SK-N-SH (cell line): Measurements from ENCODE around the gene FKBP7. TPM values are rescaled to one million over a fixed set of nuclear protein-coding genes. Genes with fewer than 3 reads are reported as not detected.
"Not testable (repeated sequence)": the region's sequence is repeated elsewhere in the genome, so short reads cannot be mapped to it uniquely, and the experiment has no call there.

Experiments
- CTCF ChIA-PET: fragments of 300-600, 350-600 bp; formaldehyde crosslinking; extraction: SDS; loops from one replicate; lab custom pipeline; 2021; lab: Yijun Ruan, JAX
- POLR2A ChIA-PET: fragments of 350-600 bp; sonication (Branson Sonifier 250); formaldehyde crosslinking; extraction: SDS; loops from one replicate; lab custom pipeline; 2020; ENCODE audit warnings: antibody characterized with exemption, inconsistent platforms; lab: Yijun Ruan, JAX
- DNase-seq: peaks from one replicate; pipeline ENCODE4 v3.0.0; 2012
- H2AFZ ChIP-seq: fragments of 200-600 bp; sonication (generic); 2 replicates; pipeline ENCODE4 v1.8.1; 2016; ENCODE audit warnings: antibody characterized with exemption, mild to moderate bottlenecking, low read depth
- H3F3A ChIP-seq: fragments of 200-600 bp; sonication (generic); replicated peaks from 2 replicates; pipeline ENCODE3; 2016; ENCODE audit warnings: antibody characterized with exemption, mild to moderate bottlenecking; ENCODE audit not compliant: insufficient read depth
- H3K27ac ChIP-seq, 2 experiments: fragments of 200-500 bp in 1 of 2; fragments of 200-600 bp in 1 of 2; sonication (Bioruptor generic) in 1 of 2; sonication (generic), shearing (Covaris generic) in 1 of 2; 2 replicates each; pipeline versions ENCODE4 v1.5.1 to v1.6.1; 2014 to 2016; ENCODE audit warnings: low read depth in 2 of 2, inconsistent platforms in 1 of 2, low read length in 1 of 2, mild to moderate bottlenecking in 1 of 2, mixed read lengths in 1 of 2
- H3K27me3 ChIP-seq: fragments of 200-600 bp; sonication (generic), shearing (Covaris generic); 2 replicates; pipeline ENCODE4 v1.6.1; 2016; ENCODE audit warnings: mixed run types; ENCODE audit not compliant: insufficient read depth
- H3K36me3 ChIP-seq, 2 experiments: fragments of 200-500 bp in 1 of 2; fragments of 200-600 bp in 1 of 2; sonication (Bioruptor generic) in 1 of 2; sonication (generic) in 1 of 2; replicated peaks in 1 of 2; 2 replicates each; pipeline versions ENCODE3 to v1.5.1; 2014 to 2016; ENCODE audit warnings: low read length in 1 of 2, mild to moderate bottlenecking in 1 of 2; ENCODE audit not compliant: insufficient read depth in 2 of 2, control insufficient read depth in 1 of 2
- H3K4me1 ChIP-seq, 2 experiments: fragments of 200-500 bp in 1 of 2; fragments of 200-600 bp in 1 of 2; sonication (Bioruptor generic) in 1 of 2; sonication (generic), shearing (Covaris generic) in 1 of 2; 2 replicates each; pipeline versions ENCODE4 v1.5.1 to v1.6.1; 2014 to 2016; ENCODE audit warnings: low read depth in 1 of 2, low read length in 1 of 2, mixed run types in 1 of 2; ENCODE audit not compliant: insufficient read depth in 2 of 2, control insufficient read depth in 1 of 2
- H3K4me2 ChIP-seq: fragments of 200-600 bp; sonication (generic), shearing (Covaris generic); 2 replicates; pipeline ENCODE4 v1.6.1; 2017; ENCODE audit warnings: mixed run types
- H3K4me3 ChIP-seq, 2 experiments: fragments of 200-500 bp in 1 of 2; fragments of 200-600 bp in 1 of 2; sonication (Bioruptor generic) in 1 of 2; sonication (generic), shearing (Covaris generic) in 1 of 2; 2 replicates each; pipeline versions ENCODE4 v1.5.1 to v1.8.1; 2014 to 2016; ENCODE audit warnings: low read depth in 2 of 2, inconsistent platforms in 1 of 2, low read length in 1 of 2, mild to moderate bottlenecking in 1 of 2, mixed read lengths in 1 of 2, moderate library complexity in 1 of 2
- H3K79me2 ChIP-seq: fragments of 200-600 bp; sonication (generic); 2 replicates; pipeline ENCODE4 v1.8.1; 2017; ENCODE audit warnings: mild to moderate bottlenecking; ENCODE audit not compliant: insufficient read depth
- H3K9ac ChIP-seq: fragments of 200-600 bp; sonication (generic); 2 replicates; pipeline ENCODE4 v1.6.1; 2017; ENCODE audit warnings: mixed run types
- H3K9me2 ChIP-seq: fragments of 200-600 bp; sonication (generic); 2 replicates; pipeline ENCODE4 v1.6.1; 2017; ENCODE audit warnings: mixed run types
- H3K9me3 ChIP-seq: fragments of 200-600 bp; sonication (generic); 2 replicates; pipeline ENCODE4 v1.6.1; 2017; ENCODE audit warnings: mixed run types, mild to moderate bottlenecking, moderate library complexity
- H4K20me1 ChIP-seq: fragments of 200-600 bp; sonication (generic); 2 replicates; pipeline ENCODE4 v1.6.1; 2017; ENCODE audit warnings: mild to moderate bottlenecking, mixed run types; ENCODE audit not compliant: insufficient read depth
- EP300 ChIP-seq, 2 experiments: IDR thresholded peaks; 2 replicates each; pipeline versions ENCODE4 v1.4.0 to v1.6.1; 2012; ENCODE audit warnings: borderline replicate concordance in 1 of 2, low read depth in 1 of 2, low read length in 1 of 2
- EZH2phosphoT487 ChIP-seq: fragments of 200-600 bp; sonication (generic); IDR thresholded peaks from 2 replicates; pipeline ENCODE4 v1.6.1; 2017; ENCODE audit warnings: low read depth, mixed run types, mild to moderate bottlenecking, antibody characterized with exemption, moderate library complexity, borderline replicate concordance
- FOXM1 ChIP-seq: IDR thresholded peaks from 2 replicates; pipeline ENCODE4 v1.4.0; 2012; ENCODE audit warnings: low read depth, mild to moderate bottlenecking
- GATA2 ChIP-seq: sonication (generic); formaldehyde crosslinking; IDR thresholded peaks from 2 replicates; pipeline ENCODE4 v1.5.0; 2020; ENCODE audit warnings: mild to moderate bottlenecking, missing genetic modification reagents
- MEF2A ChIP-seq: IDR thresholded peaks from 2 replicates; pipeline ENCODE4 v1.4.0; 2012; ENCODE audit warnings: low read depth, borderline replicate concordance
- NRF1 ChIP-seq: IDR thresholded peaks from 2 replicates; pipeline ENCODE4 v1.6.1; 2012; ENCODE audit warnings: low read depth, mild to moderate bottlenecking, low read length
- PBX3 ChIP-seq: IDR thresholded peaks from 2 replicates; pipeline ENCODE4; 2012
- RCOR1 ChIP-seq: fragments of 150-350 bp; IDR thresholded peaks from 2 replicates; pipeline ENCODE4 v1.6.1; 2017; ENCODE audit warnings: antibody characterized with exemption, low read length
- REST ChIP-seq: IDR thresholded peaks from 2 replicates; pipeline ENCODE4 v1.6.1; 2012; ENCODE audit warnings: mild to moderate bottlenecking, low read depth, low read length, moderate library complexity
- RXRA ChIP-seq: IDR thresholded peaks from 2 replicates; pipeline ENCODE4 v1.4.0; 2012; ENCODE audit warnings: low read depth, mild to moderate bottlenecking, borderline replicate concordance
- TEAD4 ChIP-seq: IDR thresholded peaks from 2 replicates; pipeline ENCODE4 v1.4.0; 2012; ENCODE audit warnings: mild to moderate bottlenecking, borderline replicate concordance; ENCODE audit not compliant: insufficient read depth
- YY1 ChIP-seq: IDR thresholded peaks from 2 replicates; pipeline ENCODE4 v1.4.0; 2012; ENCODE audit warnings: low read depth, mild to moderate bottlenecking
- WGBS: methylation state at CpG from one replicate; pipeline ENCODE4 v1.1.6; 2017; ENCODE audit warnings: low lambda C conversion rate; 5-methylcytosine and 5-hydroxymethylcytosine counted together
- polyA plus RNA-seq, 3 experiments: library from polyadenylated mRNA; depleted of rRNA; stranded (reverse); fragments of >200 nt; gene quantifications; 2 replicates each; pipeline ENCODE4 v1.2.3, GENCODE V29; 2012

FKBP7 gene
- polyA plus RNA-seq, 1 of the 3 experiments (the other 2 are of a cell fraction), result 35.6 TPM

GRCh38 chr2:178473931-178474330 lies 4.5 kb downstream of the FKBP7 start (continued):
- TF ChIP-seq NRF1 (no peak), PBX3 (peak; percentile 63), GATA2 (CRISPR knock-in tag) (no peak), RXRA (no peak), MEF2A (no peak), YY1 (no peak), TEAD4 (0 out of 2 replicates have a peak, but pooled peaks have one; percentile 17), EP300 (IDR thresholded peaks at IDR 0.05; ENCODE audit: borderline replicate concordance in 1 of 2, low read depth in 1 of 2, low read length in 1 of 2) (peak in 1 of 2 experiments; percentile 47; a peak in 1 of 4 replicates)

GRCh38 chr2:178473373-178473772 lies 5.0 kb downstream of the FKBP7 start:
- peak overlapping the region; percentile 32 for H3K4me2 ChIP-seq
- WGBS, result 83% methylated on average over 2 of the region's 2 CpGs
- TF ChIP-seq EZH2phosphoT487 (no peak), RCOR1 (peak; percentile 54; the same call in 1 of the 2 replicates), FOXM1 (no peak), GATA2 (CRISPR knock-in tag) (peak; percentile 75), EP300 (IDR thresholded peaks at IDR 0.05; ENCODE audit: borderline replicate concordance in 1 of 2, low read depth in 1 of 2, low read length in 1 of 2) (peak in 1 of 2 experiments; percentile 58; a peak in 1 of 4 replicates), REST (no peak)
- no peaks in the 10 kb centered on the region for H3K9me2 ChIP-seq
- peak; percentile 37 for DNase-seq
- peaks cover 7 to 10% of the 10 kb centered on the region in 2 experiments for H3K4me1 ChIP-seq
- H3K36me3 ChIP-seq, result peaks cover 5 to 14% of the 10 kb centered on the region in 2 experiments
- H3K27ac ChIP-seq, result peak overlapping the region in 1 of 2 experiments; percentile 30; a peak in 1 of 4 replicates
- no peaks in the 10 kb centered on the region for H3K9me3 ChIP-seq
- H2AFZ ChIP-seq, result no peak overlapping the region
- H4K20me1 ChIP-seq, result no peaks in the 10 kb centered on the region; the same call in 1 of the 2 replicates
- no peaks in the 10 kb centered on the region for H3K27me3 ChIP-seq
- peaks cover 55% of the 10 kb centered on the region for H3K79me2 ChIP-seq
- ChIA-PET CTCF (interaction anchor here (2.4 kb wide), 1 partner anchor 59 kb away, joined by 6 read pairs; no protein-coding TSS in a partner anchor), POLR2A (interaction anchor here (0.9 kb wide), 1 partner anchor 22 kb away, joined by 4 read pairs; the partner anchor contains the start of genes PJVK and PRKRA)
- no peak overlapping the region for H3K9ac ChIP-seq
- peaks cover 9% of the 10 kb centered on the region for H3F3A ChIP-seq
- H3K4me3 ChIP-seq, result no peak overlapping the region

- H4K20me1 ChIP-seq, CTCF ChIA-PET, DNase-seq, H2AFZ ChIP-seq, H3K9me3 ChIP-seq, H3K4me3 ChIP-seq, H3K27ac ChIP-seq, H3K9ac ChIP-seq, H3F3A ChIP-seq, H3K9me2 ChIP-seq, H3K27me3 ChIP-seq, H3K4me2 ChIP-seq: not testable (repeated sequence)
- POLR2A ChIA-PET, result interaction anchor here (1.0 kb wide), 1 partner anchor 20 kb away, joined by 8 read pairs; the partner anchor contains the start of genes PJVK and PRKRA
- peaks cover 6 to 10% of the 10 kb centered on the region in 2 experiments; a peak in 3 of 4 replicates for H3K4me1 ChIP-seq
- peaks cover 15 to 19% of the 10 kb centered on the region in 2 experiments for H3K36me3 ChIP-seq
- H3K79me2 ChIP-seq, result peaks cover 35% of the 10 kb centered on the region
- 92% methylated on average over 5 of the region's 5 CpGs for WGBS
These were observed 7.1 kb downstream of the FKBP7 start for GRCh38 chr2:178471313-178471712.
